Small intestine (tissue), 7 donors: ENCODE data around the gene AURKAIP1. TPM values are rescaled to one million over a fixed set of nuclear protein-coding genes. Genes with fewer than 3 reads are reported as not detected.
"Not testable (repeated sequence)": the region's sequence is repeated elsewhere in the genome, so short reads cannot be mapped to it uniquely, and the experiment has no call there.

ENCODE experiments used
- DNase-seq, 2 donors: peaks; one replicate each; pipeline versions ENCODE4 v3.0.0 to v3.0.0-alpha.2; 2013
- FAIRE-seq: peaks from 2 replicates; lab custom pipeline; 2012; peaks lifted over from hg19 to GRCh38; lab: Jason Lieb, UNC
- H3K27ac ChIP-seq, 3 donors: one replicate each; pipeline ENCODE4 v1.5.1; 2013; ENCODE audit warnings: low read length in 2 of 3, mild to moderate bottlenecking in 2 of 3, control low read depth in 1 of 3, inconsistent platforms in 1 of 3, low read depth in 1 of 3, moderate library complexity in 1 of 3
- H3K27me3 ChIP-seq, 3 donors: one replicate each; pipeline ENCODE4 v1.6.1; 2013; ENCODE audit warnings: low read length in 3 of 3, inconsistent platforms in 1 of 3; ENCODE audit not compliant: control insufficient read depth in 3 of 3, insufficient read depth in 3 of 3
- H3K36me3 ChIP-seq, 3 donors: one replicate each; pipeline ENCODE4 v1.6.1; 2013; ENCODE audit warnings: low read length in 3 of 3, inconsistent platforms in 1 of 3, low read depth in 1 of 3, mild to moderate bottlenecking in 1 of 3, moderate library complexity in 1 of 3; ENCODE audit not compliant: control insufficient read depth in 3 of 3, insufficient read depth in 2 of 3
- H3K4me1 ChIP-seq, 3 donors: one replicate each; pipeline ENCODE4 v1.6.1; 2013; ENCODE audit warnings: low read length in 2 of 3, inconsistent platforms in 1 of 3, low read depth in 1 of 3, mild to moderate bottlenecking in 1 of 3, moderate library complexity in 1 of 3; ENCODE audit not compliant: control insufficient read depth in 3 of 3, insufficient read depth in 2 of 3
- H3K4me3 ChIP-seq, 3 donors: one replicate each; pipeline ENCODE4 v1.5.1; 2013; ENCODE audit warnings: low read length in 3 of 3, control low read depth in 1 of 3, inconsistent platforms in 1 of 3, low read depth in 1 of 3, mild to moderate bottlenecking in 1 of 3, moderate library complexity in 1 of 3
- H3K9me3 ChIP-seq, 2 donors: one replicate each; pipeline ENCODE4 v1.6.1; 2013; ENCODE audit warnings: low read depth in 1 of 2, low read length in 1 of 2; ENCODE audit not compliant: control insufficient read depth in 2 of 2, insufficient read depth in 1 of 2
- WGBS, 3 donors: extraction: QIAGEN DNeasy Blood & Tissue Kit; methylation state at CpG; one replicate each; pipeline ENCODE4 v1.1.7; 2013; 5-methylcytosine and 5-hydroxymethylcytosine counted together
- polyA plus RNA-seq, 4 donors: library from polyadenylated mRNA; stranded (reverse) in 3 of 4; unstranded in 1 of 4; fragments of 200-250 nt in 3 of 4; fragments of 120-200 nt in 1 of 4; gene quantifications; one replicate each; pipeline versions ENCODE4 v1.2.1 to v1.2.3, GENCODE V29; 2013
- donor health status: healthy with polysubstance abuse.
- donor health status: control.
- donor health status: control.
- donor health status: Bipolar disorder and iron deficiency.
- donor health status: healthy.

Gene AURKAIP1
- polyA plus RNA-seq, 4 donors, result 88.1 to 382 (median 297) TPM

DNA sequence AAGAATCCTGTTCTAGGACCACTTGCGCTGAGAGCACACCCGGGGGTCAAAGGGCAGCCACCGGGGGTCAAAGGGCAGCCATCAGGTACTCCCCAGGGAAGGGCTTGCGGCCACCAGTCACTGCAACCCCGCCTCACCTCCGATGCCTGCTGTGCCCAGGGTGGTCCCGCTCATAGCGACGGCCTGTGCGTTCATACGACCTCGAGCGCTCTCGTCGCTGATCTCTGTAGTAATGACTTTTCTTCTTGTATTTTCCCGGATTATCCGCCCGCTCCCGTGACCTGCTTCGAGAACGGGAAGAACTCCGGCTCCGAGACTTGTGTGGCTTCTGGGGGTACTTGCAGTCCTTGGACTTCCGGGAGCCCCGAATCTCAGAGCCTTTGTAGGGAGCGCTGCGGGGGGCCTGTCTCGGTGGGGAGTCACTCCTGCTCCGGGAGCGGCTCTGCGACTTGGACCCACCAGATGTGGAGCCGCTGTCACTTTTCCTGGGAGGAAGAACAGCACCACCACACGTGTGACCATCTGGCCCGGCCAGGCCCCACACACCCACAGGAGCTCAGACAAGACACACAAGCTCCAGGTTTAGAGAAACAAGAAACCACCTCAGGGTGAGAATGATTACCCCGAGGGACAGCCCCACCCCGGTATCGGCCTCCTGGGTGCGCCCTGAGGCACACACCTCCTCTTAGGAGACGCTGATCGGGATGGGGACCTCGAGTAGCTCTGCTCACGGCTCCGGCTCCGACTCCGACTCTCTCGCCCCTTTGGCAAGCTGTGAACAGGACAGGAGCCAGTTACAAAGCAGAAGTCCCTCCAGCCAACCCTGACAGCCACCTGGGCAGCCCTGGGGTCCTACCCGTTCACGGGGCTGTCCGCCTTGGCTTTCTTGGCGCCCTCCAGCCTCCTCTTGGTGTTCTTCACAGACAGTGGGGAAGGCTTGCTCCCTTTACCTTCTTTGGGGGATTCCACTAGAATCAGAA is 12.4 kb upstream of the AURKAIP1 start:
- Histone ChIP-seq H3K4me3 (no peak overlapping the region), H3K4me1 (no peaks in the 10 kb centered on the region), H3K27ac (no peak overlapping the region), H3K27me3 (no peaks in the 10 kb centered on the region), H3K36me3 (peaks cover 35 to 76% (median 37%) of the 10 kb centered on the region in 3 donors), H3K9me3 (no peaks in the 10 kb centered on the region)
- DNase-seq (no peak), FAIRE-seq (no peak)
- WGBS, 3 donors, result 95 to 96% (median 96%) methylated on average over 50 of the region's 50 CpGs

GRCh38 chr1:1385931-1386330 is 10.9 kb upstream of the AURKAIP1 start:
- Histone ChIP-seq H3K36me3 (peaks cover 30 to 78% (median 31%) of the 10 kb centered on the region in 3 donors), H3K4me1 (no peaks in the 10 kb centered on the region), H3K4me3 (no peak overlapping the region), H3K9me3 (no peaks in the 10 kb centered on the region), H3K27me3 (no peaks in the 10 kb centered on the region), H3K27ac (no peak overlapping the region)
- 90 to 92% (median 92%) methylated on average over 8 of the region's 8 CpGs for WGBS, 3 donors
- FAIRE-seq, result no peak
- no peak for DNase-seq

DNA sequence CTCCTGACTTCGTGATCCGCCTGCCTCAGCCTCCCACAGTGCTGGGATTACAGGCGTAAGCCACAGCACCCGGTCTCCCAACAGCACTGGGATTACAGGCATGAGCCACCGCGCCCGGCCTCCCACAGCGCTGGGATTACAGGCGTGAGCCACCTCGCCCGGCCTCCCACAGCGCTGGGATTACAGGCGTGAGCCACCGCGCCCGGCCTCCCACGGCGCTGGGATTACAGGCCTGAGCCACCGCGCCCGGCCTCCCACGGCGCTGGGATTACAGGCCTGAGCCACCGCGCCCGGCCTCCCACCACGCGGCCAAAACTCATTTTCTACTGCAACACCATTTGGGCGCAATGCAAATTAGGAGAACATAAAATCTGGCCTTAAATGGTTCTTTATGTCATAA is 10.3 kb upstream of the AURKAIP1 start:
- not testable (repeated sequence) for H3K4me3 ChIP-seq, FAIRE-seq, H3K9me3 ChIP-seq, H3K27me3 ChIP-seq, H3K27ac ChIP-seq, H3K4me1 ChIP-seq, DNase-seq
- H3K36me3 ChIP-seq, result peaks cover 28 to 80% (median 29%) of the 10 kb centered on the region in 3 donors
- WGBS, 3 donors, result 93 to 96% (median 96%) methylated on average over 29 of the region's 29 CpGs

- Histone ChIP-seq H3K27ac (no peak overlapping the region), H3K9me3 (no peaks in the 10 kb centered on the region), H3K27me3 (no peaks in the 10 kb centered on the region), H3K4me3 (no peak overlapping the region), H3K36me3 (peaks cover 5 to 57% (median 5%) of the 10 kb centered on the region in 3 donors), H3K4me1 (no peaks in the 10 kb centered on the region)
- 75 to 81% (median 75%) methylated on average over 8 of the region's 8 CpGs for whole genome bisulfite sequencing, 3 donors
- no peak for FAIRE-seq
- DNase-seq, result no peak
Observed at GRCh38 chr1:1381294-1381693, 6.3 kb upstream of the AURKAIP1 start.

DNA sequence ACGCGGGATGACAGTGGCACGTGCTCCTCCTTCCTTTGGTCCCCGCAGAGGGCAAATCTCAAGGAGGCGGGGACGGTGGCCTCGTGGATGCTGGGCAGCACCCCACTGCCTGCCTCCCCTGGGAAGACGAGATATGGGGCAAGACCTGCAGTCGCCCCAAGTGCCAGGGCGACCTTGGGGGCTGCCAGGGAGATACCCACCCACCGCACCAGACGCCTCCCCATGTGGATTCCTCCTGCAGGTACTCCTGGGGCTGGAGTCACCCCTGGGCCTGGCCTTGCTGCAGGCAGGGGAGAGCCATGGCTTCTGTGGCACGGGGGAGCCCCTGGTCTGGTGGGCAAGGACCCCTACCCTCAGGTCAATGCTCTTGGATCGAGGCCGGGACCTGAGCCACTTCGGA is 5.9 kb upstream of the AURKAIP1 start:
- H3K36me3 ChIP-seq, result peaks cover under 1 to 57% (median under 1%) of the 10 kb centered on the region in 3 donors
- FAIRE-seq (no peak), DNase-seq (no peak)
- H3K4me1 ChIP-seq, result peaks cover 0 to 3% (median 2%) of the 10 kb centered on the region in 3 donors
- no peak overlapping the region for H3K4me3 ChIP-seq
- 89 to 95% (median 92%) methylated on average over 11 to 16 of the region's 16 CpGs for WGBS, 3 donors
- no peak overlapping the region for H3K27ac ChIP-seq
- H3K9me3 ChIP-seq, result no peaks in the 10 kb centered on the region
- no peaks in the 10 kb centered on the region for H3K27me3 ChIP-seq

- WGBS, 3 donors, result 96% methylated on average over 16 of the region's 16 CpGs
- no peak for FAIRE-seq
- H3K4me1 ChIP-seq, result peaks cover 0 to 19% (median 5%) of the 10 kb centered on the region in 3 donors
Observed at GRCh38 chr1:1377540-1378205, 2.7 kb upstream of the AURKAIP1 start.

DNA sequence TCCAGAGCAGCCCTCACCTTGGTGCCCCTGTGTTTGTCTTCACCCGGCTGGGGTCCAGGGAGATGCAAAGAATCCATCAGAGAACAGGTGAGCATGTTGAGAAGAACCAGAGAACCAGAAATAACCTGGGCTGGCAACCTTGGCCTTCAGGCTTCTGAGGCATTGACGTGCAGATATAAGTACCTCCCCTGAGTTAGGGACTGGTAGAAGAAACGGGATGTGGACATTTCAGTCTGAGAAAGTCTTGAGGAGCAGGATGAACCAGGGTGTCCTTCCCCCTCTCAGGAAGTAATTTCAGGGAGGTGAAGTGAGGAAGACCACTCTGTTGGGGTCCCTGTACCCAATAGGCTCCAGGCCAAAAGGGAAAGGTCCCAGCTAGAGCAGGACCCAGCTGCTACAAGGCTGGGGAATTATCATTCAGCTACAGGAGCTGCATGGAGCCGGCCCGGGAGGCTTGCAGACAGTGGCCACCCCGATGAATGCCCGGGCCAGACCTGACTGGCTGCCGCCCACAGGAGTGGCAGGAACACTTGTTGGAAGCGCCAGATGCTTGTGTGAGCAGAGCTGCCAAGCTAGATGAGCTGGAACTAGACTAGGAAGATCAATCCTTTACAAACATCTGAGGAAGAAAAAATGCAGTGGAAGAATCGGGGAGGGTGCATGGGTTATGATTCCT is 1.7 kb upstream of the AURKAIP1 start:
- WGBS, 3 donors, result 91 to 94% (median 93%) methylated on average over 10 of the region's 10 CpGs
- no peak overlapping the region for H3K4me3 ChIP-seq
- no peak overlapping the region for H3K27ac ChIP-seq
- H3K4me1 ChIP-seq, result peaks cover 0 to 28% (median 5%) of the 10 kb centered on the region in 3 donors
- H3K27me3 ChIP-seq, result no peaks in the 10 kb centered on the region
- no peaks in the 10 kb centered on the region for H3K9me3 ChIP-seq
- DNase-seq (no peak), FAIRE-seq (no peak)
- peaks cover 0 to 56% (median 3%) of the 10 kb centered on the region in 3 donors for H3K36me3 ChIP-seq

More at GRCh38 chr1:1377540-1378205, 2.7 kb upstream of the AURKAIP1 start:
- H3K27ac ChIP-seq, result no peak overlapping the region
- H3K9me3 ChIP-seq, result no peaks in the 10 kb centered on the region
- H3K4me3 ChIP-seq, result no peak overlapping the region
- H3K36me3 ChIP-seq, result peaks cover 0 to 54% (median 3%) of the 10 kb centered on the region in 3 donors
- DNase-seq, result no peak
- H3K27me3 ChIP-seq, result no peaks in the 10 kb centered on the region

GRCh38 chr1:1374589-1374928 is 448 bp downstream of the AURKAIP1 start:
- Histone ChIP-seq H3K27ac (peak overlapping the region; percentile 78 to 95 (median 87)), H3K9me3 (no peaks in the 10 kb centered on the region), H3K4me1 (peaks cover 0 to 32% (median 5%) of the 10 kb centered on the region in 3 donors), H3K4me3 (peak overlapping the region; percentile 90 to 99 (median 96)), H3K27me3 (no peaks in the 10 kb centered on the region), H3K36me3 (peaks cover 0 to 50% (median 3%) of the 10 kb centered on the region in 3 donors)
- FAIRE-seq (no peak), DNase-seq (peak in 1 of 2 donors; percentile 16)
- 0 to 1% (median 0%) methylated on average over 19 to 24 of the region's 24 CpGs for WGBS, 3 donors
